Breast epithelium (tissue), 4 donors: ENCODE measurements around the gene TENM3. TPM values are rescaled to one million over a fixed set of nuclear protein-coding genes. Genes with fewer than 3 reads are reported as not detected.

Source experiments
- DNase-seq, 2 donors: peaks; one replicate each; pipeline ENCODE4 v3.0.0-alpha.2; 2019; ENCODE audit warnings: low spot score in 2 of 2
- H3K27ac ChIP-seq, 2 donors: fragments of 200-600 bp; sonication (generic) in 1 of 2; one replicate each; pipeline ENCODE4 v1.5.1; 2016 to 2019; ENCODE audit warnings: mild to moderate bottlenecking in 1 of 2
- H3K27me3 ChIP-seq, 2 donors: fragments of 200-600 bp; sonication (generic) in 1 of 2; one replicate each; pipeline versions ENCODE4 v1.5.1 to v1.6.0; 2017 to 2019; ENCODE audit warnings: control low read depth in 1 of 2, mild to moderate bottlenecking in 1 of 2
- H3K36me3 ChIP-seq: fragments of 200-600 bp; one replicate; pipeline ENCODE4 v1.5.1; 2019
- H3K4me1 ChIP-seq, 2 donors: fragments of 200-600 bp; sonication (generic); one replicate each; pipeline ENCODE4 v1.5.1; 2016 to 2019; ENCODE audit warnings: control low read depth in 1 of 2
- H3K4me3 ChIP-seq, 3 donors: fragments of 200-600 bp; sonication (generic); 1 replicate in 2 of 3; 2 replicates in 1 of 3; pipeline ENCODE4 v1.5.1; 2016 to 2019; ENCODE audit warnings: mild to moderate bottlenecking in 3 of 3, moderate library complexity in 2 of 3
- H3K9me3 ChIP-seq, 2 donors: fragments of 200-600 bp; sonication (generic) in 1 of 2; one replicate each; pipeline ENCODE4 v1.5.1; 2016 to 2019; ENCODE audit warnings: control low read depth in 1 of 2
- CTCF ChIP-seq, 3 donors: fragments of 450-650 bp; IDR thresholded peaks; one replicate each; pipeline ENCODE4 v1.5.1; 2016 to 2017; ENCODE audit warnings: antibody characterized with exemption in 3 of 3, mild to moderate bottlenecking in 3 of 3, moderate library complexity in 3 of 3
- POLR2A ChIP-seq: fragments of 450-650 bp; IDR thresholded peaks from one replicate; pipeline ENCODE4 v1.6.1; 2016; ENCODE audit warnings: antibody characterized with exemption, mild to moderate bottlenecking, moderate library complexity
- POLR2AphosphoS5 ChIP-seq, 3 donors: sonication (generic); formaldehyde crosslinking; IDR thresholded peaks; one replicate each; pipeline ENCODE4 v1.6.1; 2017; ENCODE audit warnings: antibody characterized with exemption in 3 of 3
- intact Hi-C: fragments of 100-400 bp; cut with DNase I; formaldehyde crosslinking; loops from one replicate; pipeline ENCODE4 v1.15.1; 2023; ENCODE audit warnings: low total_unique reads
- total RNA-seq, 3 donors: library from RNA; depleted of rRNA; stranded (reverse); fragments of >200 nt; gene quantifications; one replicate each; pipeline ENCODE4 v1.1.0, GENCODE V29; 2016

Gene TENM3
- total RNA-seq, 3 donors from 2014 or later = 4.6 to 30.6 (median 8.8) TPM

- Histone ChIP-seq H3K4me1 (no peaks in the 10 kb centered on the region), H3K9me3 (no peaks in the 10 kb centered on the region), H3K27ac (no peak overlapping the region), H3K36me3 (no peaks in the 10 kb centered on the region), H3K27me3 (no peaks in the 10 kb centered on the region), H3K4me3 (no peak overlapping the region)
- no peak for DNase-seq
- intact Hi-C loops = loop anchor here (5.0 kb wide), 1 partner anchor 575 kb away; no protein-coding TSS in a partner anchor
- TF ChIP-seq CTCF (IDR thresholded peaks at IDR 0.05) (no peak), POLR2A (no peak)
Observed at GRCh38 chr4:182277377-182277776, 34.2 kb downstream of the TENM3 start.

- H3K36me3 ChIP-seq = no peaks in the 10 kb centered on the region
- no peaks in the 10 kb centered on the region for H3K27me3 ChIP-seq
- intact Hi-C loops = loop anchor here (5.0 kb wide), 1 partner anchor 574 kb away; no protein-coding TSS in a partner anchor
- DNase-seq = no peak
- no peak overlapping the region for H3K4me3 ChIP-seq
- TF ChIP-seq POLR2AphosphoS5 (IDR thresholded peaks at IDR 0.05) = no peak
- H3K27ac ChIP-seq = no peak overlapping the region
- no peaks in the 10 kb centered on the region for H3K9me3 ChIP-seq
- no peaks in the 10 kb centered on the region for H3K4me1 ChIP-seq
Observed at GRCh38 chr4:182278729-182279128, 35.5 kb downstream of the TENM3 start.

- no peak for TF ChIP-seq CTCF (IDR thresholded peaks at IDR 0.05)
- no peak for TF ChIP-seq POLR2A
- no peak for TF ChIP-seq POLR2AphosphoS5 (IDR thresholded peaks at IDR 0.05)
- no peak overlapping the region for H3K4me3 ChIP-seq
- no peak overlapping the region for H3K27ac ChIP-seq
- no peak for DNase-seq
- H3K36me3 ChIP-seq = no peaks in the 10 kb centered on the region
- H3K27me3 ChIP-seq = no peaks in the 10 kb centered on the region
- intact Hi-C loops = no loop called here
- no peaks in the 10 kb centered on the region for H3K4me1 ChIP-seq
- no peaks in the 10 kb centered on the region for H3K9me3 ChIP-seq
Observed at GRCh38 chr4:182280436-182281111, 37.4 kb downstream of the TENM3 start.

GRCh38 chr4:182286035-182286434 is 42.8 kb downstream of the TENM3 start:
- no peaks in the 10 kb centered on the region for H3K4me1 ChIP-seq
- DNase-seq = no peak
- no peak overlapping the region for H3K4me3 ChIP-seq
- H3K36me3 ChIP-seq = no peaks in the 10 kb centered on the region
- TF ChIP-seq CTCF (IDR thresholded peaks at IDR 0.05) (no peak), POLR2A (no peak), POLR2AphosphoS5 (IDR thresholded peaks at IDR 0.05) (no peak)
- intact Hi-C loops = no loop called here
- H3K9me3 ChIP-seq = no peaks in the 10 kb centered on the region
- H3K27me3 ChIP-seq = no peaks in the 10 kb centered on the region
- H3K27ac ChIP-seq = no peak overlapping the region

- H3K27ac ChIP-seq = no peak overlapping the region
- H3K4me1 ChIP-seq = no peaks in the 10 kb centered on the region
- H3K27me3 ChIP-seq = no peaks in the 10 kb centered on the region
- no peaks in the 10 kb centered on the region for H3K36me3 ChIP-seq
- intact Hi-C loops = no loop called here
- DNase-seq = no peak
- no peak overlapping the region for H3K4me3 ChIP-seq
- TF ChIP-seq POLR2AphosphoS5 (IDR thresholded peaks at IDR 0.05) (no peak), CTCF (IDR thresholded peaks at IDR 0.05) (no peak), POLR2A (no peak)
- no peaks in the 10 kb centered on the region for H3K9me3 ChIP-seq
Observed at GRCh38 chr4:182286931-182287330, 43.7 kb downstream of the TENM3 start.
